Measurements from ENCODE around the gene KIF26B.
A peak's percentile ranks its signal among the peaks of the same experiment; 100 is the strongest.

Gene KIF26B

GRCh38 chr1:245270972-245271371 lies 116.2 kb downstream of the KIF26B start:
- FAIRE-seq: no peak

DNA sequence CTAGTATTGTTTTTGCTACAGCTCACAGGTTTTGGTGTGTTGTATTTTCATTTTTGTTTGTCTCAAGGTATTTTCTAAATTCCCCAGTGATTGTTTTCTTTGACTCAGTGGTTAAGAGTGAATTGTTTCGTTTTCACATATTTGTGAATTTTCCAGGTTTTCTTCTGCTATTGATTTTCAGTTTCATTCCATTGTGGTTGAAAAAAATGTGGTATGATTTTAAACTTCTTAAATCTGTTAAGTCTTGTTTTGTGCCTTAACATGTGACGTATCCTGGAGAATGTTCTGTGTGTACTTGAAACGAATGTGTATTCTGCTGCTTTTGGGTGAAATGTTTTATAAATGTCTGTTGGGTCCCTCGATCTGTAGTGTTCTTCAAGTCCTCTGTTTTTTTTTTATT lies 117.9 kb downstream of the KIF26B start:
- DNase-seq (ENCODE audit: insufficient read length, low spot score) (no peak), FAIRE-seq (no peak)

More at GRCh38 chr1:245270972-245271371, 116.2 kb downstream of the KIF26B start:
- DNase-seq (ENCODE audit: insufficient read length, low spot score): no peak

DNA sequence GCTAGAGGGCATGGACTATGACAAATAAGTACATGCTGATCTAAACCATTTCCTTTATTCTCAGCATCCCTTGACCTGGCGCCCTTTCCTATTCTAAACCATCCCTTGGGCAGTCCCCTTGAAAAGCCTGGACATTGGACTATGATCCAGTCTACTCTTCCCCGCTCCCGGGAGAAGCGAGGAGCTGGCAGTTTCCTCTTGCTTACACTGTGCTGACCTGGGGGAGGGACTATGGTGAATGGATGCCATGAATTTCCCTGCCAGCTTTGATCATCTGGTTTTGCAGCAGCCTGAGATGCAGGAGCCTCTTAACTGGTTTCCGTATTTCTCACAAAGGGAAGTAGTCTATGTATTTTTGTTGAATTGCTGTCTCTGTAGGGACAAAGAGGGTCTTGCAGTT lies 121.7 kb downstream of the KIF26B start:
- FAIRE-seq: no peak
- no peak for DNase-seq (ENCODE audit: insufficient read length, low spot score)

GRCh38 chr1:245277276-245277675 lies 122.5 kb downstream of the KIF26B start:
- no peak for FAIRE-seq
- no peak for DNase-seq (ENCODE audit: insufficient read length, low spot score)

DNA sequence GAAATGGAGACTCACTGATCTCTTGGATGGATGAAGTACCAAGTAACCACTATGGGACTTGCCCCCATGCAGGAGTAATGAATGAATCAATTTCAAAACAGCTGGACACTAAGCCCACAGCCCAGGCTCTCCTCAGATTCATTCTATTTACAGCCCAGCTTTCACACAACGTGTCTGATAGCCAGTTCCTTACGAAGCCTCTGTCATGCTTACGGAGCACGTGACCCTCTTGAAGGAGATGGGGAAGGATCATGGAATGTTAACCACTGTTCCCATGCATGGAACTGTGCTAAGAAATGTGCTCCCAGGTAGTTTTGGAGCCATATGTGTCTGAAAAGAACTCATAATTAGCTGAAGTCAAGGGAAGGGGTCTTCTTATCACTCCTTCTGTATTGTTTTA lies 124.1 kb downstream of the KIF26B start:
- DNase-seq (ENCODE audit: insufficient read length, low spot score) (no peak), FAIRE-seq (no peak)

- FAIRE-seq: no peak
Measured at GRCh38 chr1:245279346-245279745, 124.6 kb downstream of the KIF26B start.

GRCh38 chr1:245283001-245283400 lies 128.2 kb downstream of the KIF26B start:
- FAIRE-seq (no peak), DNase-seq (ENCODE audit: insufficient read length, low spot score) (no peak)

More at GRCh38 chr1:245279346-245279745, 124.6 kb downstream of the KIF26B start:
- DNase-seq (ENCODE audit: insufficient read length, low spot score): no peak

DNA sequence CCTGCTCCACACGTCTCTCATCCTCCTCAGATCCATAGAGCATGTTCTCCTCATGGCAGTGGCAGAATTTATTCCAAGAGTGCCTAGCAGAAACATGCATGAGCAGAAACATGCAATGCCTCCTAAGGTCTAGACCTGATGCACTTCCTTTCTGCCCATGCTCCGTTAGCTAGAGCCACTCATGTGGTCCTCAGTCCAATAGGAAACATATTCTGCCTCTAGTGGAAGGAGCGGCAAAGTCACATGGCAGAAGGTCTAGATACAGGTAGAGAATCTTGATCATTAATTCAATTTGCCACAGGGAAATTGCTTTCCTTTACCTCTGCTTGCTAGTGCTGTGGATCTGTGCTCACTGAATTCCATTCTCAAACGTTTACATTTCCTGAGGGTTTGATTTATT lies 130.4 kb downstream of the KIF26B start:
- no peak for DNase-seq (ENCODE audit: insufficient read length, low spot score)
- no peak for FAIRE-seq

- DNase-seq (ENCODE audit: insufficient read length, low spot score) (no peak), FAIRE-seq (no peak)
Measured at GRCh38 chr1:245288796-245289195, 134.0 kb downstream of the KIF26B start.

- DNase-seq (ENCODE audit: insufficient read length, low spot score) (no peak), FAIRE-seq (no peak)
Measured at GRCh38 chr1:245290836-245291235, 136.1 kb downstream of the KIF26B start.

DNA sequence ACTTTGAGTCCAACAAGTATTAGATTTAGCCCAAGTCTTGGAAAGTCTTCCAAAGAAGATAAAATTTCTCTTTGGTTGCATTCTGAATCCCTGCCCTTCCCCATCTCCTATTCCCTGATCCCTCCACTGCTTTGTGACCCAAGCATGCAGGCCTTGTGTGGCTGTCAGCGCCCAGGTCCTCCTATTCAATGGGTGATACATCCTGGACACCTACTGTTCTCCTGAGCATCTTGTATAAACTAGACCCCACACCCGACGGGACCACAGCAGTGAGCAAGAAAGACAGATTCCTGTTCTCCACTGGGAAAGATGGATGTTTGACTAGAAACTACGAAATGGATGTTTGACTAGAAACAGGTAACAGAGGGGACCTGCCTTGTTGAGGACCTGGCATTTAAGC lies 136.6 kb downstream of the KIF26B start:
- DNase-seq (ENCODE audit: insufficient read length, low spot score) (no peak), FAIRE-seq (no peak)

GRCh38 chr1:245292141-245292540 lies 137.4 kb downstream of the KIF26B start:
- DNase-seq (ENCODE audit: insufficient read length, low spot score) (no peak), FAIRE-seq (no peak)

- FAIRE-seq (no peak), DNase-seq (ENCODE audit: insufficient read length, low spot score) (no peak)
Measured at GRCh38 chr1:245292553-245292952, 137.8 kb downstream of the KIF26B start.

DNA sequence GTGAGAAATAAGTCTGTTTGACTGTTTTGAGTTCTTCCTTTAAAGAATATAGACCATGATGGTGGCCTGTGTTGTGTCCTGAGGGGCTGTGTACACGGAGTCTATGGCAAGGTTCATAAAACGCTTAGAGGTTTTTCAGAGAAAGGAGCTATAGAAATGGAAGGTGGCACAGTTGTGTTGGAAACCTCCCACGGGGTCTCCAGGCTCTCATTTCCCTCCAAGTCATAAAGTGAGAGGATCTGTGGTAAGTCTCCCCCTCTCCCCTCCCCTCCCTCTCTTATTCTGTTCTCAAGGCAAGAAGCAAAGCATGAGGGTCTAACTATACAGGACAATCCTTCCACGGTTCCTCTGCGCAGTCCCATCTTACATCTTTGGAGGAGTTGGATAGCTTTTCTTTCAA lies 139.2 kb downstream of the KIF26B start:
- FAIRE-seq (no peak), DNase-seq (ENCODE audit: insufficient read length, low spot score) (no peak)

- DNase-seq (ENCODE audit: insufficient read length, low spot score) (no peak), FAIRE-seq (no peak)
Measured at GRCh38 chr1:245298781-245299180, 144.0 kb downstream of the KIF26B start.

GRCh38 chr1:245301162-245301580 lies 146.4 kb downstream of the KIF26B start:
- DNase-seq (ENCODE audit: insufficient read length, low spot score): no peak

GRCh38 chr1:245301921-245302320 lies 147.1 kb downstream of the KIF26B start:
- DNase-seq (ENCODE audit: insufficient read length, low spot score) (no peak), FAIRE-seq (no peak)

More at GRCh38 chr1:245301162-245301580, 146.4 kb downstream of the KIF26B start:
- FAIRE-seq: no peak

- DNase-seq (ENCODE audit: insufficient read length, low spot score): no peak
Measured at GRCh38 chr1:245304698-245305097, 149.9 kb downstream of the KIF26B start.

GRCh38 chr1:245306020-245306419 lies 151.2 kb downstream of the KIF26B start:
- DNase-seq (ENCODE audit: insufficient read length, low spot score) (no peak), FAIRE-seq (no peak)

More at GRCh38 chr1:245304698-245305097, 149.9 kb downstream of the KIF26B start:
- no peak for FAIRE-seq

DNA sequence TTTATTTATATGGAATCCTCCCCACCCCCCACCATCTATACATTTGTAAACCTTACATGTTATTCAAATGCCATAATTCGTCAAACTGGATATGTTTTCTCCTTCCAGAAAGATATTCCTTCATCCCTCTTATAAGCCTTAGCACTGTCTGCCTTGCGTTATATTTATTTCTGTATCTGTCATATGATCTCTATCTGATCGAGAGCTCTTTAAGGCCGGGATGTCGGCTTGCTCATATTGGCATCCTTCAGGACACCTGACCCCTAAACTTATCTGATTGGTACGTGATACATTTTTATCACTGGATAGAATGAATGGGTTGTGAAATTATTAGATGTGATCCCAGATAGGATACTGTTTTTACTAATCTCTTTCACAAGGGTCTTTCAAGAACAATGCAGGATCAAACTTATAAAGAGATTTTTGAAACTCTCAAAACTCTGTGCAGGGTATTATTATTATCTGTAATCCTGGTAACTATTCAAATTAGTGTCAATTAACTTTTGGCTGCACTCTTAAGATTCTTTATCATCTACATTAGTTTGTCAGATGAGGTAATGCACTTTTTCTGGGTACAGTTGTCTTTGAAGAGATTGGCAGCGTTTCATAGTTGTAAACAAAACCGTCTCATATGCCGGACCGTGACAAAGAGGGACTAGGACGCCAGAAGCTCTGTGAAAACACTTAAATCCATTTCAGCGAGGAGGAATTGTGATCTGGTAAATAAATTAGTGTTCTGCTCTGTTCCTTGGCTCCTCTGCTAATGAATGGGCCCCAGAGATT lies 152.0 kb downstream of the KIF26B start:
- FAIRE-seq: no peak
- DNase-seq (ENCODE audit: insufficient read length, low spot score): no peak

DNA sequence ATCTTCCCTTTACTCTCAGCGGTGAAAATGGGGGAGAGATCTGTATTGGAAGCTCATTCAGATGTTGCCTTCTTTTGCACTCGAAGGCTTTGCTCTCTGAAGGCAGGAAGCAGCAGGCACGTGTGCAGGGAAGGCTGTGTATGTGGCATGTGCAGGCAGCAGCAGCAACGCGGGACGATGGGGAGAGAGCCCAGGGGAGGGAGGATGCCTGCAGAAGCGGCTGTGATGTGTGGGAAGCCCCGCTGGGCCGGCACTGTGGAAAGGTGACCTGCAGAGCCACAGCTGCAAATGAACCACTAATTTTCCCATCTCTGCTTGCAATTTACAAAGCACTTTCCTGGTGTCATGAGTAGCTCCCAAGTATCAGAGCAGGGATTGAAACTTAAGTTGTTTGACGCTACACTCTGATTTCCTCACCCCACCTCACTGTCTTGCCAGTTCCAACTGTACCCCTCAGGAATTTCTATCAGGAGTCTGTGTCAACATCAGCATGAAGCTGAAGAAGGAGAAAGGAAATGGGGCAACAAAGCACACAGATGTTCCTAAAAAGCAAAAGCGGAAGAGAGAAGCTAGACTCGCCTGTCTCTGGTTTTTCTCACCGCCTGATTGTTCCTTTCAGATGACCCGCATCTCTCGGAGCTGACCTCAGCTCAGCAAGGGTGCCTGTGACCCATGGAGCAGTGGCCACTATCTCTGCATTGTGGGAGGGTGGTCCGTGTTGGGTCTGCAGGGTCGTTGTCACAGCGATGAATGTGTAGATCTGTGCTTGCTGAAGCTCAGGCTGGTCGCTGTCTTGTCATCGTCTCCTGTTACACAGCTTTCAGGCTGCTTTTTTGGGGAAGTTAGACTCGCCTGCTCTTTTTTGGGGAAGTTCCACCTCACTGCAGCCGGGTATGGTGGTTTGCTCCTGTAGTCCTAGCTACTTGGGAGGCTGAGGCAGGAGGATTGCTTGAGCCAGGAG lies 156.1 kb downstream of the KIF26B start:
- FAIRE-seq (peak; percentile 57), DNase-seq (ENCODE audit: insufficient read length, low spot score) (peak; percentile 8)

All from GM19239 (cell line).